WTC11 (cell line): ENCODE results near the gene TNRC6C. TPM values are rescaled to one million over a fixed set of nuclear protein-coding genes. Genes with fewer than 3 reads are reported as not detected.

ENCODE experiments used
- ATAC-seq: fragments of 200-7000 bp; cut with Tn5 transposase; 2 replicates; pipeline ENCODE4 v1.10.0; 2021; ENCODE audit warnings: mild to moderate bottlenecking, moderate library complexity
- CTCF ChIA-PET: fragments of 300-600 bp; sonication (Branson Sonifier 250); formaldehyde crosslinking; loops from one replicate; lab custom pipeline; 2021; ENCODE audit warnings: antibody characterized with exemption; lab: Charles Lee
- POLR2A ChIA-PET: fragments of 350-600 bp; sonication (Branson Sonifier 250); formaldehyde crosslinking; loops from one replicate; lab custom pipeline; 2021; ENCODE audit warnings: antibody characterized with exemption; lab: Charles Lee
- DNase-seq: peaks from one replicate; pipeline ENCODE4 v3.0.0; 2021; ENCODE audit warnings: low spot score
- H3K27ac Mint-ChIP-seq: 2 replicates; pipeline ENCODE4 v1.8.0; 2021; ENCODE audit warnings: mixed read lengths
- H3K27me3 Mint-ChIP-seq: 2 replicates; pipeline ENCODE4 v1.8.0; 2021; ENCODE audit warnings: low read depth, mild to moderate bottlenecking, moderate library complexity, mixed read lengths
- H3K36me3 Mint-ChIP-seq: 2 replicates; pipeline ENCODE4 v1.8.0; 2021; ENCODE audit warnings: mixed read lengths
- H3K4me1 Mint-ChIP-seq: 2 replicates; pipeline ENCODE4 v1.8.0; 2022; ENCODE audit warnings: mixed read lengths
- H3K4me3 Mint-ChIP-seq: 2 replicates; pipeline ENCODE4 v1.8.0; 2021; ENCODE audit warnings: mild to moderate bottlenecking, moderate library complexity, mixed read lengths
- H3K9me3 Mint-ChIP-seq: 2 replicates; pipeline ENCODE4 v1.8.0; 2021; ENCODE audit warnings: mixed read lengths
- AFF4 ChIP-seq: sonication (generic); formaldehyde crosslinking; IDR thresholded peaks from 2 replicates; pipeline ENCODE4 v1.8.1; 2023; ENCODE audit warnings: mild to moderate bottlenecking, missing genetic modification reagents, borderline replicate concordance
- ATF1 ChIP-seq: sonication (generic); formaldehyde crosslinking; IDR thresholded peaks from 2 replicates; pipeline ENCODE4 v1.8.1; 2023; ENCODE audit warnings: mild to moderate bottlenecking, moderate library complexity, missing genetic modification reagents
- CTCF ChIP-seq: fragments of 200-600 bp; IDR thresholded peaks from 2 replicates; pipeline ENCODE4 v1.8.0; 2022; ENCODE audit warnings: antibody characterized with exemption
- EMX1 ChIP-seq: fragments of 250-450 bp; sonication (Bioruptor Pico); IDR thresholded peaks from 2 replicates; pipeline ENCODE4 v1.8.0; 2021; ENCODE audit warnings: mild to moderate bottlenecking
- FOXJ3 ChIP-seq: sonication (generic); formaldehyde crosslinking; IDR thresholded peaks from 2 replicates; pipeline ENCODE4 v1.9.0; 2021; ENCODE audit warnings: missing genetic modification reagents, mild to moderate bottlenecking, borderline replicate concordance
- GABPB1 ChIP-seq: sonication (generic); formaldehyde crosslinking; IDR thresholded peaks from 2 replicates; pipeline ENCODE4 v1.8.1; 2023; ENCODE audit warnings: mild to moderate bottlenecking, missing genetic modification reagents
- IRF2 ChIP-seq: sonication (generic); formaldehyde crosslinking; IDR thresholded peaks from 2 replicates; pipeline ENCODE4 v1.8.0; 2022; ENCODE audit warnings: low read depth, missing genetic modification reagents, borderline replicate concordance
- JUN ChIP-seq: sonication (generic); formaldehyde crosslinking; IDR thresholded peaks from 2 replicates; pipeline ENCODE4 v1.8.0; 2023; ENCODE audit warnings: mild to moderate bottlenecking, missing genetic modification reagents
- MAX ChIP-seq: sonication (generic); formaldehyde crosslinking; IDR thresholded peaks from 2 replicates; pipeline ENCODE4 v1.8.0; 2022; ENCODE audit warnings: mild to moderate bottlenecking, missing genetic modification reagents
- MXD4 ChIP-seq: fragments of 250-450 bp; sonication (Bioruptor Pico); IDR thresholded peaks from 2 replicates; pipeline ENCODE4 v1.8.0; 2021; ENCODE audit warnings: mild to moderate bottlenecking, moderate library complexity, borderline replicate concordance
- NFYB ChIP-seq: sonication (generic); formaldehyde crosslinking; conservative IDR thresholded peaks from 2 replicates; pipeline ENCODE4 v1.8.0; 2022; ENCODE audit warnings: low read depth, missing genetic modification reagents
- NR3C1 ChIP-seq: sonication (generic); formaldehyde crosslinking; conservative IDR thresholded peaks from 2 replicates; pipeline ENCODE4 v1.8.1; 2023; ENCODE audit warnings: low read depth, mild to moderate bottlenecking, missing genetic modification reagents
- PRRX2 ChIP-seq: fragments of 250-450 bp; sonication (Bioruptor Pico); IDR thresholded peaks from 2 replicates; pipeline ENCODE4 v1.8.0; 2021; ENCODE audit warnings: mild to moderate bottlenecking
- RORB ChIP-seq: fragments of 250-450 bp; sonication (Bioruptor Pico); IDR thresholded peaks from 2 replicates; pipeline ENCODE4 v1.9.0; 2021; ENCODE audit warnings: mild to moderate bottlenecking
- SMAD4 ChIP-seq: sonication (generic); formaldehyde crosslinking; IDR thresholded peaks from 2 replicates; pipeline ENCODE4 v1.8.0; 2022; ENCODE audit warnings: mild to moderate bottlenecking, missing genetic modification reagents
- SOX15 ChIP-seq: fragments of 250-450 bp; sonication (Bioruptor Pico); IDR thresholded peaks from 2 replicates; pipeline ENCODE4 v1.9.0; 2021; ENCODE audit warnings: mild to moderate bottlenecking
- SP1 ChIP-seq: sonication (generic); formaldehyde crosslinking; conservative IDR thresholded peaks from 2 replicates; pipeline ENCODE4 v1.8.1; 2022; ENCODE audit warnings: missing genetic modification reagents
- TCF7 ChIP-seq: sonication (generic); formaldehyde crosslinking; IDR thresholded peaks from 2 replicates; pipeline ENCODE4 v1.8.0; 2022; ENCODE audit warnings: mild to moderate bottlenecking, low read depth, missing genetic modification reagents, moderate library complexity
- TEAD1 ChIP-seq: sonication (generic); formaldehyde crosslinking; IDR thresholded peaks from 2 replicates; pipeline ENCODE4 v1.8.0; 2022; ENCODE audit warnings: mild to moderate bottlenecking, missing genetic modification reagents
- TP53 ChIP-seq: sonication (generic); formaldehyde crosslinking; IDR thresholded peaks from 2 replicates; pipeline ENCODE4 v1.8.1; 2023; ENCODE audit warnings: mild to moderate bottlenecking, missing genetic modification reagents
- ZBTB21 ChIP-seq: sonication (generic); formaldehyde crosslinking; IDR thresholded peaks from 2 replicates; pipeline ENCODE4 v1.8.1; 2023; ENCODE audit warnings: mild to moderate bottlenecking, missing genetic modification reagents, borderline replicate concordance
- ZBTB43 ChIP-seq: sonication (generic); formaldehyde crosslinking; IDR thresholded peaks from 2 replicates; pipeline ENCODE4 v1.8.1; 2023; ENCODE audit warnings: mild to moderate bottlenecking, missing genetic modification reagents
- ZNF121 ChIP-seq: sonication (generic); formaldehyde crosslinking; IDR thresholded peaks from 2 replicates; pipeline ENCODE4 v1.8.0; 2023; ENCODE audit warnings: missing genetic modification reagents
- total RNA-seq: library from RNA; stranded (reverse); gene quantifications from 3 replicates; pipeline ENCODE4 v1.2.3, GENCODE V29; 2021

The TNRC6C gene
- total RNA-seq, 1 experiment from 2014 or later: 52.3 TPM

- peaks cover 7% of the 10 kb centered on the region for H3K36me3 Mint-ChIP-seq
- ChIA-PET CTCF (interaction anchor here (1.0 to 4.2 kb wide), 8 partner anchors 15 to 139 kb away, joined by 3 to 24 read pairs (median 4); no protein-coding TSS in a partner anchor), POLR2A (no interaction called here)
- H3K27ac Mint-ChIP-seq: peak overlapping the region; percentile 99
- no peaks in the 10 kb centered on the region for H3K27me3 Mint-ChIP-seq
- DNase-seq (no peak), ATAC-seq (peak; percentile 3; the same call in 1 of the 2 replicates)
- no peaks in the 10 kb centered on the region for H3K9me3 Mint-ChIP-seq
- no peak overlapping the region for H3K4me3 Mint-ChIP-seq
- TF ChIP-seq RORB (CRISPR knock-in tag) (no peak), TEAD1 (CRISPR knock-in tag) (no peak), EMX1 (CRISPR knock-in tag) (no peak), NFYB (no peak), IRF2 (CRISPR knock-in tag) (no peak), TCF7 (CRISPR knock-in tag) (no peak), SMAD4 (CRISPR knock-in tag) (no peak), TP53 (CRISPR knock-in tag) (no peak), FOXJ3 (CRISPR knock-in tag) (no peak), SOX15 (CRISPR knock-in tag) (no peak), ZBTB43 (CRISPR knock-in tag) (no peak), AFF4 (no peak), ATF1 (CRISPR knock-in tag) (no peak), PRRX2 (CRISPR knock-in tag) (no peak), JUN (CRISPR knock-in tag) (no peak), ZBTB21 (no peak), SP1 (CRISPR knock-in tag) (no peak)
- H3K4me1 Mint-ChIP-seq: peaks cover 2% of the 10 kb centered on the region; the same call in 1 of the 2 replicates
These were observed 153.4 kb downstream of the TNRC6C start for GRCh38 chr17:78111727-78112517.

- Mint-ChIP-seq H3K27me3 (no peaks in the 10 kb centered on the region), H3K4me1 (peaks cover 2% of the 10 kb centered on the region; the same call in 1 of the 2 replicates), H3K36me3 (peaks cover 8% of the 10 kb centered on the region), H3K4me3 (no peak overlapping the region), H3K27ac (peak overlapping the region; percentile 99), H3K9me3 (no peaks in the 10 kb centered on the region)
- DNase-seq: peak; percentile 94
- ChIA-PET CTCF (interaction anchor here (0.7 to 4.2 kb wide), 12 partner anchors 14 to 138 kb away, joined by 3 to 24 read pairs (median 4); partner anchors contain the start of gene TMC8), POLR2A (interaction anchor here (0.7 kb wide), 1 partner anchor 64 kb away, joined by 4 read pairs; no protein-coding TSS in a partner anchor)
- 0 out of 2 replicates have a peak, but pooled peaks have one; percentile 35 for TF ChIP-seq GABPB1 (CRISPR knock-in tag)
- TF ChIP-seq MAX (CRISPR knock-in tag): peak; percentile 42; the same call in 1 of the 2 replicates
- peak; percentile 99 for TF ChIP-seq CTCF
- TF ChIP-seq ZNF121 (CRISPR knock-in tag): no peak
- no peak for TF ChIP-seq MXD4
- TF ChIP-seq TEAD1 (CRISPR knock-in tag): 0 out of 2 replicates have a peak, but pooled peaks have one; percentile 47
- peak; percentile 66; the same call in 1 of the 2 replicates for TF ChIP-seq SP1 (CRISPR knock-in tag)
- no peak for TF ChIP-seq NR3C1 (CRISPR knock-in tag)
- peak; percentile 87 for ATAC-seq
These were observed 154.3 kb downstream of the TNRC6C start for GRCh38 chr17:78112518-78113471.
